Stimulated activated CD4-positive, alpha-beta T cell treated with anti-CD3 and anti-CD28 coated beads, Interleukin-4, amount 100 ng/mL, for 1 hour (primary cell): ENCODE data around the gene POFUT1.
A peak's percentile ranks its signal among the peaks of the same experiment; 100 is the strongest.
"Not testable (repeated sequence)": the region's sequence is repeated elsewhere in the genome, so short reads cannot be mapped to it uniquely, and the experiment has no call there.

ENCODE experiments used
- DNase-seq: peaks from one replicate; pipeline ENCODE4 v3.0.0-alpha.2; 2020

POFUT1 gene

GRCh38 chr20:32189691-32190615, 17.7 kb upstream of the POFUT1 start:
- peak; percentile 45 for DNase-seq

DNA sequence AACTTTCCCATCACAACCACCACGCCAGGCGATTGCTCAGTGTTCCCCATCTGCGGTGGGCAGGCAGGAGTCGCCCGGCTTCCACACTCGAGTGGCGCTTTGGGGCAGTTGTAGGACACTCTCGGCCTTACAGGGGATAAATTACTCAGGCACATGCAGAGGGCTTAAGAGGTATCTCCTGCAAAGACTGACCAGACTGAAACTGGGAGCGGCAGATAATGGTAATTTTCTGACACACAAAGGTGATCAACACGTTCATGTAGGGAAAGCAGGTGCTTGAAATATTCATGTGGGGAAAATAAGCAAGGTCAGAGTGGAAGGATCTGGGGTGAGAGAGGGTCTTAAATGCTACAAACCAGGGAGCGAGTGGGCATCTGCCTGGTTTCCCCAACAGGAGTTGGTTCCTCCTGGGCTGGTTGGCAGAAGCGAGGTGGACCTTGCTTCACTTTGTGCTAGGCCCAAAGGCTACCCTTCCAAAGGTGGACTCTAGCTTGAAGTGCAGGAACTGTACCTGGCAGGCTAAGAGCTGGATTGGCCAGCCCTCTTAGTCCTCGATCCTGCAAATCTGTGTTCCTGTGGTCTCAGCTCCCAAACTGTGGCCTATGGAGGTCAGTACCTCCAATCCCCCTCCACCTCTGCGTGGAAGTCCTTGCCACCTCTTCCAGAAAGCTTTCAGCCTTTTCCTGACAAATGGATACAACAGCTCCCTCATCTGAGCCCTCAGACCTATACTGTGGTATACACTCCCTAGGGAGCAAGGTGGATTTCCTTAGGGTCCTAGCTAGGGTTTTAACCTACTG, 16.9 kb upstream of the POFUT1 start:
- DNase-seq: no peak

DNA sequence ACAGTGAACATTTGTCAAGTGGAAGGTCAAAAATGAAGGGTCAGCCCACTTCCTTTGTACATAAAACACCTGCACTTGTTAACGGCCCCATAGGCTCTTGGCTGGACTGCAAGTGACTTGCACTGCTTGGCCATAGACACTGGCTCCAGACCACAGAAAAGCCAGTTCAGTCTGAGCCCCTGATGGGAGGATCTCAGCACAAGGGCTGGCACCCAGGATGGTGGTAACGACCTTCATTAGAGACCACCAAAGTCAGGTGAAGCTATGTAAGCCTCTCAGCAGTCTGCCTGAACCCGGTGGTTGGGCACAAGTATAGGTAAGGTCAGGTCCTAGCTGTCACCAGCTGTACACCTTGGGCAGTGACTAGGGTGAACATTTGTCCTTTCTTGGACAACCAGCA, 16.3 kb upstream of the POFUT1 start:
- DNase-seq: no peak

DNA sequence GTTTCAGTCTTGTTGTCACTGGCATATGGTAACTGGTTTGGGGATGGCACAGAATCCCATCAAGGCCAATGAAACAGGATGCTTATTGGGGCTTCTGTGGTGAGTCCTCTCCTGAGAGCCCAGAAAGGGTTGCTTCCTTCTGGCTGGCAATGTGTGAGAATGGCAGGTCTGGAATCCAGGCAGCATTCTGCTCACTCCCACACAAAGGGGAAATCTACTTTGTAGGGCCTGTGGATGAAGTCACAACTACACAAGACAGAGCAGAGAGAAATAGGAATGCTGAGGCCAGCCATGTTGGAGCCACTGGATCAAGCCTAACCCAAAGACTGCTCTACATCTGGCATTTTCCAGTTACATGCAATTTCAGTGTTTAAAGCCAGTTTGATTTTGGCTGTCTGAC, 15.8 kb upstream of the POFUT1 start:
- DNase-seq: no peak

DNA sequence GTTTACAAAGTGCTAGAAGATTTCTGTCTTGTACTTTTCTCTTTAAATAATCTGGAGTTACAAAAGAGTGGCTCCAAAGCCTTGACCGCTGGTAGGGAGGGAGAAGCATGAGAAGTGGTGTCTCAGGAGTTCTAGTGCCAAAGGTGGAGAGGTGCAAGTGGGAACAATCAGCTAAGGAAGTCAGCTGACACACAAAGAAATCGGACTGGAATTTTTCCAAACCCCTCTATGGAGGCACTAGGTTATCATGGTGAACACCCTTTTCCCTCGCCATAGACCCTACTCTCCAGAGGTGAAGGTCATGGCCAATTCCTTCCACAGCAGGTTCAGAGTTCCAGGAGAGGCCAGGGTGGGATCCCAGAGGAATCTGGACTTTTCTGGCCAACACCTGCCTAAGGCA, 15.0 kb upstream of the POFUT1 start:
- DNase-seq: no peak

GRCh38 chr20:32193336-32193735, 14.3 kb upstream of the POFUT1 start:
- DNase-seq: not testable (repeated sequence)

DNA sequence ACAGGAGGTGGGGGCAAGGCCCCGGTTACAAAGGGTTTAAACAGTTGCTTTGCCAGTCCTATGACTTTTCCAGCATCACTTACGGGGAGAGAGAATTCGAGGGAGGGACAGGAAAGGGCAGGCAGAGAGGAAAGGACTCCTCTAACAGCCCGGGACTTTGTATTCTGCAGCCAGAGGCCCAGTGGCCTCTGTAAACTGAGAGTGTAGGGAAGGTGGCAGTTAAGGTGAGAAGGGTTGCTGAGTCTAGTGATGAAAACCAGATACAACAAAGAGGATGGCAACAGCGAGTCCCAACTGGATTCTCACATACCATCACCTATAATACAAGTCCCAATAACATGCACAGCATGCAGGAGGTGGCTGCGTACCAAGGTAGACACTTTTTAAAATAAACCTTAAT, 13.7 kb upstream of the POFUT1 start:
- DNase-seq: no peak

DNA sequence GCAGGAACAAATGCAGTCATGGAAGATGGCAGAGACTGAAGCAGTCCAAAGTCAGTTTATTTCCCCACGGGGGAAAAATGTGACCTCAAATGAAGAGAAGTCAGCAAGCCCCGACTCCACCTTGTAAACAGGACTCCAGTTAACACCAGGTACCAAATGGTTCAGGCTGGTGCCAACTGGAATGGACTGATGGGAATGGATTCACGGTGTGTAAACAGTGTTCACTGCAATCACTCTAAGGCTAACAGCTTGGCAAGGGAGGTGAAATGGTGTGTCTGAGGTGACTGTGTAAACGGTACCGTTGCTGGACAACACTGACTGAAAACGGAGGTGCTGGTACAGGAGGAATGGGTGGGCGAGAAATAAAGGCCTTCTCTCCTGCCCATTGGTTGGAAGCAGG, 12.1 kb upstream of the POFUT1 start:
- DNase-seq: no peak

DNA sequence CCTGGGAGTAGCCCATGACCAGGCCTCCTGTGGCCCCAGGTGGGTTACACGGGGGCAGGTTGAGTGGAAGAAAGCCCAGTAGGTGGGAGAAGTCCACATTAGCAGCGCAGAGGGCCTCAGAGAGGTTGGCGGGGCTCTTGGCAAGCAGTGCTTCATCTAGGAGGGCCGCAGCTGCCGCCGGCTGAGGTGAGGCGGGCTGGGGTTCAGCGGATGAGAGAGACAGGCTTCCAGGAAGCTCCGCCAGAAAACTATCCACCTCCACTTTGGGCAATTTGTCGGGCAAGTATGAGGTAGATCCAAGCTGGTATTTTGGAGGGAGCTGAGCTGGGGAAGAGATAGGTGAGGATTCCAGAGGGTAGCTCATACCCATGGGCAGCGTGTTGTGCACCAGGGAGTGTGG, 11.1 kb upstream of the POFUT1 start:
- DNase-seq: not testable (repeated sequence)

GRCh38 chr20:32197136-32197535, 10.5 kb upstream of the POFUT1 start:
- DNase-seq: not testable (repeated sequence)

DNA sequence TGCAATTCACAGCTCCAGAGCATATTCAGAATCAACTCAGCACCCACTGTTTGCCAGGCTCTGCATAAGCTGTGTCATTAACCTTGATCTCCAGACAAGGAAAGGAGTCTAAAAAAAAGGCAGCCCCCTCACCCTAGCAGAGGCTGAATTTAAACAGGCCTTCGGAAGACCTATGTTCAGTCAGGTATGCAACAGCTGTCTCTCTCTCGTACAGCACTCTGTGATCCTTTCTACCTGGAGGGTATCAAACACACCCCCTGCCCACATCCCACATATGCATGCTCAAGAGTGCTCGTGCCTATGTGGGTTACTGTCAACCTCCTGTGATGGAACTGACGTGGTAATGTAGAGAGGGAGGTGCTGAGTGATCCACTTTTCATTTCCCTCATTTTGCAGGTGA, 8.7 kb upstream of the POFUT1 start:
- no peak for DNase-seq

GRCh38 chr20:32201296-32201976, 6.2 kb upstream of the POFUT1 start:
- no peak for DNase-seq

- DNase-seq: no peak
Measured at GRCh38 chr20:32201977-32202363, 5.7 kb upstream of the POFUT1 start.

- no peak for DNase-seq
Measured at GRCh38 chr20:32203356-32204204, 4.1 kb upstream of the POFUT1 start.

GRCh38 chr20:32204205-32205109, 3.2 kb upstream of the POFUT1 start:
- DNase-seq: peak; percentile 70

DNA sequence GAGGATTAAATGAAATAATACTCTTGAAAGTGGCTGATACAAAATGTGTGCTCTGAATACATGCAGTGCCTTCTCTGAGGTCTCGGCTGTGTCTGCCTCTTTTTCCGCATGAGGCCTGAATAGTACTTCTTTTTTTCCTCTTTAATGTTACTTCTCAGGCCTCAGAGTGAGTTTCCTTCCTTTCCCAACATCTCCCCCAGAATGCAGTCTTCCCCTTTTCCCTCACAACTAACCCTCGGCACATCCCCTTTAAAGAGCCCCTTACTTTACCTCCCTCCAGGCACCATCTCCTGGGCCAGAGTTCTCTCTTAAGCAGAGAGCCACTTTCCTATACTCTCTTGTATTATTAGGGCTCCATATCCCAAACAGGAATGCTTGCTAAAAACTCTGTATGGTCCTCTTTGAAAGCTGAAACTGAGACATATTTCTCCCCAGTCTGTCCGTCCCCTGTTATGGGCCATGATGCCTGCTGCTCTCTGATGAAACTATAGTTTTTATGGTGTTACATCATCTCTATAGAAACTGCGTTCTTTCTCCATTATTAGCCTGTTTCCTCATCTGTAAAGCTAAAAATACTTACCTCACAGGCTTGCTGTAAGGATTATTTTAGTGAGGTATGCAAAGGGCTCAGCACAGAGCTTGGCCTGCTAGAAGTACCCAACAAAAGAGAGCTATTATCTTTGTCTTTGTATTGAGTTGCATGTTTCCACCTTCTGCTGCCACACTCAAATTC, 2.4 kb upstream of the POFUT1 start:
- DNase-seq: no peak

- peak; percentile 27 for DNase-seq
Measured at GRCh38 chr20:32205843-32206759, 1.6 kb upstream of the POFUT1 start.

- peak; percentile 38 for DNase-seq
Measured at GRCh38 chr20:32206760-32207625, 687 bp upstream of the POFUT1 start.
